Fibroblast of skin of right quadriceps (primary cell): Measurements from ENCODE around the gene PPP1R2C.

Source experiments
- DNase-seq: peaks from one replicate; pipeline ENCODE4 v3.0.0-alpha.2; 2013

Gene PPP1R2C

DNA sequence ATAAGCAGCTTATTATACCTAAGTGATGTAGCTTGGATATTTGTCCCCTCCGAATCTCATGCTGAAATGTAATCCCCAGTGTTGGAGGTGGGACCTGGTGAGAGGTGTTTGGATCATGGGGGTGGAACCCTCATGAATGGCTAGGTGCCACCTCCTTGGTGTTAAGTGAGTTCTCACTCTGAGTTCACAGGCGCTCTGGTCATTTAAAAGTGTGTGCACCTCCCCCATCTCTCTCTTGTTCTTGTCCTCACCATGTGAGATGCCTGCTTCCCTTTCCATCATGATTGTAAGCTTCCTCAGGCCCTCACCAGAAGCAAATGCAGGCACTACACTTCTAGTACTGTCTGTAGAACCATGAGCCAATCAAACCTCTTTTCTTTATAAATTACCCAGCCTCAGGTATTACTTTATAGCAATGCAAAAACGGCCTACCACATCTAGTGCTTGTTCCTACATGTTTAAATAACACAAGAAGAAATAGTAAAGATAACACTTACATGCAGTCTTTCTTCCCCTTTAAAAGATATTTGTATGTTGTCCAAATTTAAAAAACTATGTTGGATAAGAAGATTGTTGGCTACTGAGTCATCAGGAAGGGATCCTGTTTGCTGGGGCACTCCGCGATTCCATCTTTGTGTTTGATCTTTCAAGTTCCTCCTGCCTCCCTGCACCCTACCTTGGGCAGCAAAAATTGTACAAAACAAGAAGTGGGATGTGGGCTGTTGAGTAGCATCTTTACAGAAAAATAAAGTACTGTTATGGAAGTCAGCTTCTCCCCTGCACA, 29.7 kb downstream of the PPP1R2C start:
- peak; percentile 47 for DNase-seq

GRCh38 chrX:42746606-42747005, 31.4 kb downstream of the PPP1R2C start:
- peak; percentile 58 for DNase-seq

DNA sequence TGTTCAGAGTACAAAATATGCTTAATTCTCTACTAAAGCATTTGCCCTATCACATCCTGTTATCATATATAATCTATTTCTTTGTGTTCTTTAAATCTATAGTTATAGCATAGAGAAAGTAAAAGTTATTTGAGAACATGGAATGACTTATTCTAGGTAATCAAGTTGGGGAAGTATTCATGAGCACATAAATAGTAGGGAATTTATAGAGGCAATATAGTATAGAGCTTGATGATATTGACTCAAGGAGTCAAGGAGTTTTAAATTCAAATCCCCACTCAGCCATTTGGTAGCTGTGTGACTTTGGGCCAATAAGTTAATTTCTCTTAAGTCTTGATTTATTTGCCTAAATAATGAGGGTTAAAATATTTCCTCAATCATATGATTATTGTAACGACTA, 37.5 kb downstream of the PPP1R2C start:
- no peak for DNase-seq

GRCh38 chrX:42739741-42740140, 38.2 kb downstream of the PPP1R2C start:
- DNase-seq: no peak

- peak; percentile 13 for DNase-seq
These were observed 38.7 kb downstream of the PPP1R2C start for GRCh38 chrX:42739258-42739657.

GRCh38 chrX:42738552-42738951, 39.4 kb downstream of the PPP1R2C start:
- DNase-seq: no peak

- DNase-seq: no peak
These were observed 42.7 kb downstream of the PPP1R2C start for GRCh38 chrX:42735250-42735649.

DNA sequence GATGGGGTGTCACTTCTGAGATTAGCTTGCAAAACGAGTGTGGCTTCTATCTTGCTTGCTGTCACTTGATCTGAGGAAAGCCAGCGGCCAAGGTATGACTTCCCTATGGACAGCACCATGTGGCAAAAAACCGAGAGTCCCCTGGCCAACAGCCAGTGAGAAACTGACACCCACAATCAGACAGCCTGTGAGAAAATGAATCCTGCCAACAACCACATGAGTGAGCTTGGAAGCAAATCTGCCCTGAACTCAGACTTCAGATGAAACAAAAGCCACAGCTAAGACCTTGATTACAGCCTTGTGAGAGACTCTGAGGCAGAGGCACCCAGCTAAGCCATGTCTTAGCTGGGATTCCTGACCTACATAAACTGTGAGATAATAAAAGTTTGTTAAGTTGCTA, 45.5 kb downstream of the PPP1R2C start:
- no peak for DNase-seq
